CD4-positive, alpha-beta memory T cell (primary cell): ENCODE results near the gene DDX42. TPM values are rescaled to one million over a fixed set of nuclear protein-coding genes. Genes with fewer than 3 reads are reported as not detected.

Source experiments
- CTCF ChIA-PET: fragments of 350-600 bp; sonication (Branson Sonifier 250); formaldehyde crosslinking; loops from one replicate; lab custom pipeline; 2021; ENCODE audit warnings: inconsistent platforms; ENCODE audit not compliant: partially characterized antibody; lab: Charles Lee
- POLR2A ChIA-PET: fragments of 350-600 bp; sonication (Branson Sonifier 250); formaldehyde crosslinking; loops from one replicate; lab custom pipeline; 2021; ENCODE audit not compliant: partially characterized antibody; lab: Charles Lee
- DNase-seq, 5 donors: peaks; one replicate each; pipeline versions ENCODE4 v3.0.0 to v3.0.0-alpha.2; 2020 to 2022; ENCODE audit warnings: mixed read lengths in 1 of 5
- H3K27ac ChIP-seq: one replicate; pipeline ENCODE4 v1.7.0; 2013; ENCODE audit warnings: low read depth, low read length
- H3K27me3 ChIP-seq: 2 replicates; pipeline ENCODE4 v1.7.0; 2013; ENCODE audit warnings: mild to moderate bottlenecking, low read length, moderate library complexity; ENCODE audit not compliant: insufficient read depth
- H3K36me3 ChIP-seq: 2 replicates; pipeline ENCODE4 v1.7.0; 2013; ENCODE audit warnings: mild to moderate bottlenecking, low read length, moderate library complexity; ENCODE audit not compliant: insufficient read depth
- H3K4me1 ChIP-seq: 2 replicates; pipeline ENCODE4 v1.7.0; 2013; ENCODE audit warnings: mild to moderate bottlenecking, low read length, moderate library complexity; ENCODE audit not compliant: insufficient read depth
- H3K4me3 ChIP-seq, 2 donors: one replicate each; pipeline ENCODE4 v1.7.0; 2013; ENCODE audit warnings: low read length in 2 of 2, mild to moderate bottlenecking in 1 of 2
- H3K9me3 ChIP-seq, 2 donors: one replicate each; pipeline ENCODE4 v1.7.0; 2013; ENCODE audit warnings: low read length in 2 of 2, control low read depth in 1 of 2; ENCODE audit not compliant: control insufficient read depth in 1 of 2
- H3K27ac Mint-ChIP-seq, 7 donors: one replicate each; pipeline ENCODE4 v1.8.0; 2020 to 2021; ENCODE audit warnings: mixed read lengths in 7 of 7, mild to moderate bottlenecking in 6 of 7, inconsistent platforms in 3 of 7, moderate library complexity in 3 of 7
- H3K27me3 Mint-ChIP-seq, 2 donors: one replicate each; pipeline ENCODE4 v1.8.0; 2020 to 2021; ENCODE audit warnings: mixed read lengths in 2 of 2
- H3K36me3 Mint-ChIP-seq, 2 donors: one replicate each; pipeline ENCODE4 v1.8.0; 2020 to 2021; ENCODE audit warnings: mixed read lengths in 2 of 2, inconsistent platforms in 1 of 2, mild to moderate bottlenecking in 1 of 2
- H3K4me1 Mint-ChIP-seq, 4 donors: one replicate each; pipeline ENCODE4 v1.8.0; 2020 to 2021; ENCODE audit warnings: mixed read lengths in 4 of 4, mild to moderate bottlenecking in 1 of 4
- H3K4me3 Mint-ChIP-seq, 8 donors: one replicate each; pipeline ENCODE4 v1.8.0; 2020 to 2021; ENCODE audit warnings: mixed read lengths in 8 of 8, mild to moderate bottlenecking in 7 of 8, moderate library complexity in 6 of 8, inconsistent platforms in 3 of 8
- H3K9me3 Mint-ChIP-seq, 8 donors: one replicate each; pipeline ENCODE4 v1.8.0; 2020 to 2021; ENCODE audit warnings: mixed read lengths in 8 of 8, mild to moderate bottlenecking in 5 of 8, inconsistent platforms in 3 of 8, moderate library complexity in 1 of 8
- intact Hi-C: fragments of 100-400 bp; cut with micrococcal nuclease; formaldehyde crosslinking; loops from one replicate; pipeline ENCODE4 v1.15.1; 2023
- polyA plus RNA-seq, 2 donors: library from polyadenylated mRNA; unstranded; fragments of 300-500 nt; fragmentation: Illumina TruSeq; gene quantifications; one replicate each; pipeline ENCODE4 v1.2.3, GENCODE V29; 2021
- total RNA-seq, 2 experiments: library from RNA; stranded (reverse); gene quantifications; one replicate each; pipeline ENCODE4 v1.2.3, GENCODE V29; 2021

The DDX42 gene
- 100 to 1,000 TPM; 174 to 183 TPM for total RNA-seq
- 10 to 100 TPM in 1 of 2 donors, 1 to 10 TPM in 1; 6.9 to 18.4 TPM for polyA plus RNA-seq

DNA sequence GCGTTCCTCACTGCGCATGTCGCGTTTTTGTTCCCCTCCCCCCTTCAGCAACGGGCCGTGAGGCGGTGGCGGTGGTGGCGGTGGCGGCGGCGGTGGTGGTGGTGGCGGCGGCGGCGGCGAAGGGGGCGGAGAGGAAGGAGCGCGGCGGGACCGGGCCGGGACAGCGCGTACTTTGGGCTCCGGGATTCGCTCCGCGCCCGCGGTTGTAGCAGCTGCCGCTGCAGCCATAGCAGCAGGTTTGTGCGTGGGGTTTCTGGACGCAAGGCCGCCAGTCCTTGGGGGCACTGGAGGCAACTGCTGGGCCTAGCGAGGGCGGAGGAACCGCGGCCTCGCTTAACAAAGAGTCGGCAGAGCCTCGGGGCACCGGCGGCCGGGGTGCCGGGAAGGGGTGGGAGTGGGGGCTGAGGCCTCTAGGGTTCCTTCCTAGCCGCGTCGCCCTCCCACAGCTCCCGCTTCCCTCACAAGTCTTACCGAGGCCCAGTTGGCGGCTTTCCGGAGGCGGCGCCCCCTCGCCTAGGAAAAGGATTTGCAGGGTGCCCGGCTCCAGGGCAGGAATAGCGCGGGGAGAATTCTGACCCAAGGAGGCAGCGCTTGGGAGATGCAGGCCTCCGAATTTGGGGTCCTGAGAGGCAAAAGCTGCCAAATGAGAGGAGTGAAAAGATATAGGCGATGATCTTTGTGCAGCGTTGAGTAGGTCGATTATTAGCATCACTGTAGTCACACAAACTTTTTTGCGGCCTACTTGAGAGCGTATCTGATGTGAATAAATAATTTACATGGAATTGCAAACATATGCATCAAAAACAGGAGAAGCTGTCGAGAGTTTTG lies at the start of gene DDX42:
Gene DDX42, plus strand, starts transcription at position 30 of the 828 bp plus-strand sequence. CDS start 12,880 bp downstream, outside the sequence.
- Histone ChIP-seq H3K36me3 (peaks cover 5% of the 10 kb centered on the region), H3K27ac (peak within 1 kb of the TSS; percentile 99), H3K4me3 (peak within 1 kb of the TSS; percentile 87 to 97), H3K4me1 (peaks cover 68% of the 10 kb centered on the region), H3K27me3 (no peaks in the 10 kb centered on the region), H3K9me3 (no peaks in the 10 kb centered on the region)
- H3K4me3 Mint-ChIP-seq = peak within 1 kb of the TSS; percentile 91 to 100 (median 99)
- peaks cover 7 to 46% of the 10 kb centered on the region in 2 donors for H3K36me3 Mint-ChIP-seq
- POLR2A ChIA-PET = interaction anchor here (0.9 to 6.7 kb wide), 46 partner anchors 9 to 1145 kb away, joined by 3 to 178 read pairs (median 6); partner anchors contain the start of genes CEP95, CYB561, DDX5 and ICAM2
- H3K9me3 Mint-ChIP-seq = peaks cover 0 to 3% (median 0%) of the 10 kb centered on the region in 8 donors
- intact Hi-C loops = loop anchor here (5.0 kb wide), 1 partner anchor 733 kb away; the partner anchor contains the start of genes CEP95 and DDX5
- peaks cover 34 to 88% (median 55%) of the 10 kb centered on the region in 4 donors for H3K4me1 Mint-ChIP-seq
- no peak for DNase-seq
- H3K27ac Mint-ChIP-seq = peak within 1 kb of the TSS; percentile 99 to 100 (median 100)
- CTCF ChIA-PET = interaction anchor here (0.8 to 2.2 kb wide), 14 partner anchors 7 to 77 kb away, joined by 3 to 11 read pairs (median 5); no protein-coding TSS in a partner anchor
- H3K27me3 Mint-ChIP-seq = no peaks in the 10 kb centered on the region

DNA sequence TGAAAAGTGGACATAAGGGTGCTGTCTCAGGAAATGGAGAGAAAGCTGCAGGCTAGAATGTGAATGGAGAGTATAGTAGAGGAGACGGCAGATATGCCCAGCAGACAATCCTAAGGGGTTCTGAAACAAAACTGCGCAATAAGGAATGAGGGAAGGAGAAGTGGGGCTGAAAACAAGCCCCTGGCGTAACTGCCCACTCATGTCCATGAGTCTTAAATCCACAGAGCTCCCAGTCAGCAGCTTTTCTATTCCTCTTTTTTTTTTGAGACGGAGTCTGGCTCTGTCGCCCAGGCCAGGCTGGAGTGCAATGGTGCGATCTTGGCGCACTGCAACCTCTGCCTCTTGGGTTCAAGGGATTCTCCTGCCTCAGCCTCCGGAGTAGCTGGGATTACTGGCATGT lies 38.3 kb upstream of the DDX42 start:
- Mint-ChIP-seq H3K4me3 (no peak overlapping the region), H3K9me3 (no peaks in the 10 kb centered on the region), H3K27ac (peak overlapping the region in 2 of 7 donors; percentile 34 to 81), H3K27me3 (no peaks in the 10 kb centered on the region), H3K4me1 (peaks cover 12 to 23% (median 16%) of the 10 kb centered on the region in 4 donors), H3K36me3 (peaks cover 0 to under 1% of the 10 kb centered on the region in 2 donors)
- intact Hi-C loops = no loop called here
- H3K36me3 ChIP-seq = no peaks in the 10 kb centered on the region
- no peak for DNase-seq
- ChIA-PET CTCF (interaction anchor here (0.9 to 1.1 kb wide), 2 partner anchors 14 to 17 kb away, joined by 3 to 4 read pairs; no protein-coding TSS in a partner anchor), POLR2A (interaction anchor here (1.2 to 17.5 kb wide), 2 partner anchors 37 kb away, joined by 3 to 364 read pairs; partner anchors contain the start of gene LIMD2)
- H3K27ac ChIP-seq = no peak overlapping the region
- peaks cover 7% of the 10 kb centered on the region for H3K4me1 ChIP-seq
- H3K4me3 ChIP-seq = no peak overlapping the region
- H3K27me3 ChIP-seq = no peaks in the 10 kb centered on the region
- H3K9me3 ChIP-seq = no peaks in the 10 kb centered on the region

- Histone ChIP-seq H3K9me3 (no peaks in the 10 kb centered on the region), H3K27me3 (no peaks in the 10 kb centered on the region), H3K36me3 (peaks cover 2% of the 10 kb centered on the region), H3K4me1 (peaks cover 14% of the 10 kb centered on the region), H3K27ac (peak overlapping the region; percentile 88), H3K4me3 (peak overlapping the region; percentile 78 to 81)
- H3K27me3 Mint-ChIP-seq = no peaks in the 10 kb centered on the region
- DNase-seq = peak in 2 of 5 donors; percentile 2 to 26
- ChIA-PET CTCF (interaction anchor here (1.2 to 3.2 kb wide), 3 partner anchors 30 to 128 kb away, joined by 4 to 16 read pairs (median 6); partner anchors contain the start of gene LIMD2), POLR2A (interaction anchor here (0.5 to 17.5 kb wide), 17 partner anchors 10 to 406 kb away, joined by 3 to 364 read pairs (median 4); partner anchors contain the start of genes CCDC47, DDX42, LIMD2 and MAP3K3)
- peak overlapping the region; percentile 88 to 98 (median 97) for H3K27ac Mint-ChIP-seq
- H3K4me3 Mint-ChIP-seq = peak overlapping the region; percentile 87 to 96 (median 92)
- peaks cover 14 to 33% (median 24%) of the 10 kb centered on the region in 4 donors for H3K4me1 Mint-ChIP-seq
- H3K9me3 Mint-ChIP-seq = no peaks in the 10 kb centered on the region
- H3K36me3 Mint-ChIP-seq = peaks cover 2 to 16% of the 10 kb centered on the region in 2 donors
- intact Hi-C loops = loop anchor here (1.0 kb wide), 6 partner anchors 33 to 118 kb away; partner anchors contain the start of genes CCDC47, FTSJ3, MAP3K3 and PSMC5
These were observed 33.4 kb upstream of the DDX42 start for GRCh38 chr17:63740464-63741142.

DNA sequence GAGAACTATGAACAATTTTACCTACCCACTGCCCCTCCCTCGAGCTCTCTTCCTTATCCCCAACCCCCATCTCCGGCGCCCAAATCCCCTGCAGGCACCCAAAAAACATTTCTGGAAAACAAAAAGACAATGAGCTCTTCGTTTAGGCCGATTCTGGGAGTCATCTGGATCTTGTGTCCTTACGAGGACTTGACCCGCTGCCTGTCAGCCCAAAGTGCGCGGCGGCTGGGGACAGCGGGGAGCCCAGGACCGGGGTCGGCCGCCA lies 32.9 kb upstream of the DDX42 start:
- peaks cover 7 to 21% of the 10 kb centered on the region in 2 donors for H3K36me3 Mint-ChIP-seq
- intact Hi-C loops = loop anchor here (1.0 kb wide), 6 partner anchors 32 to 119 kb away; partner anchors contain the start of genes CCDC47, FTSJ3, MAP3K3 and PSMC5

GRCh38 chr17:63741408-63742173 lies 32.4 kb upstream of the DDX42 start, which contains the start of gene STRADA:
STRADA (minus strand) TSS chr17:63741799; CDS start chr17:63728369, 13,430 bp downstream.
- no peaks in the 10 kb centered on the region for H3K9me3 Mint-ChIP-seq
- CTCF ChIA-PET = interaction anchor here (0.9 to 3.2 kb wide), 6 partner anchors 9 to 43 kb away, joined by 3 to 16 read pairs (median 6); partner anchors contain the start of genes CCDC47, DDX42 and LIMD2
- peaks cover 14 to 32% (median 24%) of the 10 kb centered on the region in 4 donors for H3K4me1 Mint-ChIP-seq
- no peaks in the 10 kb centered on the region for H3K27me3 Mint-ChIP-seq
- peak within 1 kb of the TSS; percentile 78 to 81 for H3K4me3 ChIP-seq
- intact Hi-C loops = loop anchor here (1.0 kb wide), 7 partner anchors 11 to 119 kb away; partner anchors contain the start of genes CCDC47, FTSJ3, MAP3K3 and PSMC5
- H3K4me3 Mint-ChIP-seq = peak within 1 kb of the TSS; percentile 87 to 96 (median 92)
- H3K9me3 ChIP-seq = no peaks in the 10 kb centered on the region
- peaks cover 9 to 23% of the 10 kb centered on the region in 2 donors for H3K36me3 Mint-ChIP-seq
- DNase-seq = peak; percentile 97 to 99 (median 99)
- POLR2A ChIA-PET = interaction anchor here (0.7 to 17.5 kb wide), 25 partner anchors 9 to 766 kb away, joined by 3 to 364 read pairs (median 7); partner anchors contain the start of genes CCDC47, CEP95, DCAF7 and DDX42
- no peaks in the 10 kb centered on the region for H3K27me3 ChIP-seq
- peak within 1 kb of the TSS; percentile 88 to 98 (median 97) for H3K27ac Mint-ChIP-seq
- peaks cover 9% of the 10 kb centered on the region for H3K36me3 ChIP-seq
- H3K4me1 ChIP-seq = peaks cover 14% of the 10 kb centered on the region
- H3K27ac ChIP-seq = peak within 1 kb of the TSS; percentile 88

More for the DNA sequence above, 32.9 kb upstream of the DDX42 start:
- Mint-ChIP-seq H3K4me1 (peaks cover 14 to 32% (median 24%) of the 10 kb centered on the region in 4 donors), H3K27ac (peak overlapping the region; percentile 88 to 98 (median 97)), H3K4me3 (peak overlapping the region; percentile 87 to 96 (median 92)), H3K27me3 (no peaks in the 10 kb centered on the region), H3K9me3 (no peaks in the 10 kb centered on the region)
- Histone ChIP-seq H3K27ac (peak overlapping the region; percentile 88), H3K27me3 (no peaks in the 10 kb centered on the region), H3K9me3 (no peaks in the 10 kb centered on the region), H3K4me3 (peak overlapping the region; percentile 78 to 81), H3K4me1 (peaks cover 14% of the 10 kb centered on the region), H3K36me3 (peaks cover 6% of the 10 kb centered on the region)
- CTCF ChIA-PET = interaction anchor here (1.6 to 3.2 kb wide), 2 partner anchors 30 to 40 kb away, joined by 6 to 16 read pairs; partner anchors contain the start of gene LIMD2
- no peak for DNase-seq
- POLR2A ChIA-PET = interaction anchor here (0.5 to 17.5 kb wide), 16 partner anchors 10 to 405 kb away, joined by 3 to 364 read pairs (median 5); partner anchors contain the start of genes CCDC47, DDX42, LIMD2 and MAP3K3
